ENCODE measurements around the gene CAMKK1. TPM values are rescaled to one million over a fixed set of nuclear protein-coding genes. Genes with fewer than 3 reads are reported as not detected.

The CAMKK1 gene
- total RNA-seq, 1 experiment from 2014 or later = 3.6 TPM

GRCh38 chr17:3918372-3919122 is 25.7 kb upstream of the CAMKK1 start:
- DNase-seq (ENCODE audit: low read depth) = peak; percentile 19

DNA sequence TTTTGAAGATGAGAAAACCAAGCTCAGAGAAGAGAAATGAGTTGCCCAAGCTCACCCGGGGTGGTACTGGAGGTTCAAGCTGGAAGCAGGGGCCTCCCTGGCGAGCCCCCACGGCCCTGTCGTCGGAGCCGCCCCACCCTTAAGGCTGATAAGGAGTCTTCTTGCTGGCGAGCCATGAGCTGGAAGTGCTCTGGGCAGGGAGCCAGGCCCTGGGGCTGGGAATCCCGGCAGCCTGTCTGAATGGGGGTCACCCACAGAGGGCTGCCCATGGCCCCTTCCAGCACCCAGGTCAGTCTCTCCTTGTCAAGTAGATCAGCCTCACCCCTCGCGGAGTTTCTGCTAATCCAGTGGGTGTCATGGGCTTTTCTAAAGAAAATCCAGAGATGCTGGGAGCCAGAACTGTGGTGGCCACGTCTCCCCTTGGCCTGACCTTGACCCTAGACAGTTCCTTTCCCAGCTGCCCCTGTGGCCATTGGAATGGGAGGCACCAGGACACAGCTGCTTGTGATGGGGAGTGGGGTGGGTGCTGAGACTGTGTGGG is 24.6 kb upstream of the CAMKK1 start:
- DNase-seq (ENCODE audit: low read depth) = no peak

GRCh38 chr17:3916825-3917224 is 24.0 kb upstream of the CAMKK1 start:
- DNase-seq (ENCODE audit: low read depth) = no peak

DNA sequence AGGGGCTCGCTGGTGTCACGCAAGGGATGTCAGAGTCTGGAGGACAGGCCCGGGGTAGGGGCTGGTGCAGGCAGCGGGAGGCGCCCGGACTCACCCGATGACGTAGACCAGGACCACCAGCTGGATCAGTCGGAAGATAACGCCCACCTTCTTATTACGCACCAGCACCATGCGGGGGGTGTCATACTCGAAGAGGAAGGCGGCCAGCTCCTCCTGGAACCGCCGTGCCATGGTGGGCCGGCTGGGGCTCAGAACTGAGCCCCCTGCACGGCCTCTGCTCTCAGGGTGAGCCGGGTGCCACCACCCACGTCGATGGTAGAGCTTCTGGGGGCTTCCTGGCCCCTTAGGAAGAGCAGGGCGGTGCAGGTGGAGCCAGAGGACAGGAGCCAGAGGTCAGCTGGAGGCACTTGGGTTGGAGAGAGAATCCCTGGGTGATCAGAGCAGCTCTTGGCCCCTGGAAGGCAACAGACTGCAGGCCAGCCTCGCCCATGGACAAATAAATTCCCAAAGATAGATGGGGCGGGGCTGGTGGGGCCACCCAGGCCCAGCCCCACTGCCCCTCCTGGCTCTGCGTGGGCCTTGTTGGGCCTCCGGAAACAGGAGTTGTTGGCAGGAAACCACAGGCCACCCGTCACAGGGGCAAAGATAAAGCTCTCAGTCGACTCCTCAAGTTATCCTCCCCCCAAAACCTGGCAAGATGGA is 23.3 kb upstream of the CAMKK1 start, which contains the start of gene P2RX1:
P2RX1 (minus strand) TSS at position 471 of the 702 bp plus-strand sequence; CDS start at position 231, 240 bp downstream.
- DNase-seq (ENCODE audit: low read depth) = no peak

DNA sequence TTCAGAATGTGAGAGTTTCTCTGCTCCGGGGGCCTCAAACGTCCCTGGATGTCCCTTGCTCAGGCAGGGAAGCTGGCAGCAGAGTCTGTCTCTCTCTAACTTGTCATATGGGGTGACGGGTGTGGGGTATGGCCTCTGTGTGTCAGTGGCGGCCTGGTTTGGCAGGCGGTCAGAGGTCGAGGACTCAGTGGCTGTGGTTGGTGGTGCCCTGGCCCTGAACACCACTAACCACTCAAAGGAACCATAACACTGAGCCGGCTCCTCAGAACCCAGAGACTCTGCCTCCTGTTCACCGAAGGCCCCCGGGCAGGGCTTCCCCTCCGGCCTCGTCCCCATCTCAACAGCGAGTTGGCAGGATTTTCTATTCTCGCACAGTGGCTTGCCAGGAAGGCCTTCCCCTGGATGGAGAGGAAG is 22.7 kb upstream of the CAMKK1 start:
- no peak for DNase-seq (ENCODE audit: low read depth)

DNA sequence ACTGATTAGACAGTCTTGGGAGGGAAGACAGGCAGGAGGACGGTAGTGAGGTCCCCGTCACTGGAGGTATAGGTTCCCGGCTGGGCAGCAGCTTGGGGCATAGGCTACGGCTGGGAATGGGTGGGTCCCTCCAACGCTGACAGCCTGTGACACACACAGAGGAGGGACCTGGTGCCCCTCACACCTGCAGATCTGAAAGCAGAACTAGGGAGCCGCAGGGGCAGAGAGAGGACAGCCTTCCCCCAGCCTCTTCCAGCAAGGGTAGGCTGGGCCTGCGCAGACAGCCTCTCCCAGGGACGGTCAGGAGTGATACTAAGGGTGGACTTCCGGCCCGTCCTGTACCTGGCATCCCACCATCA is 21.4 kb upstream of the CAMKK1 start:
- DNase-seq (ENCODE audit: low read depth) = no peak

- peak; percentile 57 for DNase-seq (ENCODE audit: low read depth)
These were observed 20.9 kb upstream of the CAMKK1 start for GRCh38 chr17:3913531-3914311.

DNA sequence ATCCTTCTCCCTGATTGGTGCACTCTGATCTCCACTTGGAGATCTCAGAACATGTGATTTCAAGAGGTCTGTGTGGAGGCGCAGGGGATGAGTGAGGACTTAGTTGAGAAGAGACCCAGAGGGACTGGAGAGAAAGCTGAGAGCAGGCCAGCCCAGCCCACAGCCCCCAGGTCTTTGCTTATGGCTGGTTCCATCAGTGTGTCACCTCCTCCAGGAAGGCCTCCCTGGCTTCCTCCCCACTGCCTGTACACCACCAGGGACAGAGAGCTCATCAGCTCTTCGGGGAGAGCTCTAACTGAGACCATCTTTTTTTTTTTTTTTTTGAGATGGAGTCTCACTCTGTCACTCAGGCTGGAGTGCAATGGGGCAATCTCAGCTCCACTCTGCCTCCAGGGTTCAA is 20.0 kb upstream of the CAMKK1 start:
- DNase-seq (ENCODE audit: low read depth) = no peak

DNA sequence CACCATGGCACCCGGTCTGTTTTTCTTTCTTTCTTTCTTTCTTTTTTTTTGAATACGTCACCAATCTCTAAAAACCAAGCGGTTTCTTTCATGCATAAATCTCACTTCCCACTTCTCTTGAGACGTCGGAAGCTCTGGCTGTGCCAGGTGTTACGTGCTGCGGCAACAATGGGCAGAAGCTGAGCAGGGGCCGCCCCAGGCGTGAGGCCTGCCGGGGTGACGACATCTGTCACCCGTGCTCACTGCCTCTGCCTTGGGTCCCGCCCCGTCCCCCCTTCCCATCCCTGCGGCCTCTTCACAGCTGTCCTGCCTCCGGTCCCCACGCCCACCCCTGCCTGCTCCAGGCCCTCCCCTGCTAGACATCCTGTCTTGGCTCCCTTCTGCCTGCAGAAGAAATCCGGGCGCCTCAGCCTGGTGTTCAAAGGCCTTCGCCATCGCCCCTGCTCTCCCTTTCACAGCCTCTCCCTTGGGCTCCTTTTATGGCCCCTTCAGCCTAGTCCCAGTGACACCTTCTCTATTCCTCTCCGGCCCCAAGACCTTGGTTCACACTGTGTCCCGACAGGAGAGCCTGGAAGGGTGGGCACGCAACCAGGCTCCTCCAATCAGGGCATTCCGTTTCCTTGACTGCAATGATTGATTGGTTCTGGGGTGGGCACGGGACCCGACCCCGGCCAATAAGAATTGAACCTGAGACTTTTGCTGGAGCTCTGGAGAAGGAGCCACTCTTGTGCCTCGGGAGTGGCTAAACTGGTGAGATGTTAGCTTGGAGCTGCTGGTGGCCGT is 18.6 kb upstream of the CAMKK1 start:
- no peak for DNase-seq (ENCODE audit: low read depth)

GRCh38 chr17:3910420-3911270 is 17.8 kb upstream of the CAMKK1 start:
- no peak for DNase-seq (ENCODE audit: low read depth)

GRCh38 chr17:3909257-3909656 is 16.4 kb upstream of the CAMKK1 start:
- no peak for DNase-seq (ENCODE audit: low read depth)

DNA sequence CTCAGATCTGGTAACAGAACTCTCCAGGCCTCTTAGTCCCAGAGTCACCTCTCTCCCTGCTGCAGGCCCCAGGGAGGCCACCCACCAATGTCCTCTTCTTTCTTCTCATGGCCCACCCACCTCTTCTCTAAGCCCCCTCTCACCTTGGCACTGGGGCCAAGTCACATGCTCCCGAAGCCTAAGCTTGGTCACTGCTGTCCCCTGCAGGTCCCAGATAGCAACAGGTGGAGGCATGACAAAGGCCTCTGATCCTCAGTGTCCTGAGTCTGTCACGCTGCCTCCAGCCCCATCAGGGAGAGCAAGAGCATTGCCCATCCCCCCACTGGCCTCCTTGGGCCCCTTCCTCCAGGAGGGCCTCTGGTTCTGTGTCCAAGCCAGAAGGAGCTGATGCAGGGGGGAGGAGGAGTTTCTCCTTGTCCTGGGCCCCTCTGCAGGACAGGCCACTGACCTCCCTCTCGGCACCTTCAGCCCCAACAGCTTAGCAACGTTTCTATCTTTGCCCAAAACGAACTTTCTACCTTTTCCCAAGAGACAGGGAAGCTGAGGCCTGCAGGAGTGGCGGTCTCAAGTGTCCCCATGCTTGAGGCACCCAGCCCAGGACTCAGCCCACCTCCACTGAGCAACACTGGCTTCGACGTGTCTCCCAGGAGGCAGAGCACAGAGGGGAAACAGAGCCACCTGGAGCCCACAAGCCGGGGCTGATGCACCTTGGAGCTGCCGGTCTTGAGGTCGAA is 14.8 kb upstream of the CAMKK1 start:
- no peak for DNase-seq (ENCODE audit: low read depth)

GRCh38 chr17:3906881-3907280 is 14.0 kb upstream of the CAMKK1 start:
- DNase-seq (ENCODE audit: low read depth) = no peak

DNA sequence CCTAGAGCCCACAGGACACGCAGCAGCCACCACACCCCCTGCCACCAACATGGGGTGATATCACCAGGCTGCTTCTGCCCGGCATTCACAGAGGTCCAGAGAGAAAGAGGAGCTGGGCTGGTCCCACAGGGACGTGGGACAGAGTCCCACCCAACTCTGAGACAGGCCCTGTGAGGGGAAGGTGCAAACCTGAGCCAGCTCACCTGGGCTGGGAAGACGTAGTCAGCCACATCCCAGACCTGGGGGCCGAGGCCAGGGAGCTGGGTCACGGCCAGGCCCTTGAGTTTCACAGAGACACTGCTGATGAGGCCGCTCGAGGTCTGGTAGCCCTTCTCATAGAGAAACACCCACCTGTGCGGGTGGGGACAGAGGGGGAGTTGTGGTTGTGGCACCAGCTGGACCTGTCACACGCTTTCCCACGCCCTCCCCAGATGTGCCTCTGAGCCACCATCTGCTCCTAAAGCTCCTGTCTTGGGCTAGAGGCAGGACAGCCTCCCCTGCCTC is 12.2 kb upstream of the CAMKK1 start:
- DNase-seq (ENCODE audit: low read depth) = no peak

GRCh38 chr17:3904501-3904900 is 11.6 kb upstream of the CAMKK1 start:
- no peak for DNase-seq (ENCODE audit: low read depth)

DNA sequence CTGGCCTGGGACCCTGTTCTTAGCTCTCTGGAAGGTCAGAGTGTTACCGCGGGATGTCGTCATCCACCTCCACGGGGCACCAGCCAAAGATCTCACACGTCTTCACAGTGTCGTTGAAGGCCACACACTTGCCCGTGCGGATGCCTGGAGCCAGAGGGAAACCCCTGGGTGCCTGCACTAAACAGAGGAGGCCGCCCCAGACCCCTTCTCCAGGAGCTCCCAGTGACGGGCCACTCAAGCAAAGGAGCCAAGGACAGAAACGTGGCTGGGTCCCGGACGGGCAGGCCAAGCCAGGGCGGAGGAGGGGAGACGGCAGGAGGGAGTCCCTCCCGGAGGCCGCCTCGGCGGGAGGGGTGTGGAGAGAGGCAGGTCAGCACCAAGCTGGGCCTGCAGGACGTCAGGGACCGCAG is 11.0 kb upstream of the CAMKK1 start:
- DNase-seq (ENCODE audit: low read depth) = no peak

DNA sequence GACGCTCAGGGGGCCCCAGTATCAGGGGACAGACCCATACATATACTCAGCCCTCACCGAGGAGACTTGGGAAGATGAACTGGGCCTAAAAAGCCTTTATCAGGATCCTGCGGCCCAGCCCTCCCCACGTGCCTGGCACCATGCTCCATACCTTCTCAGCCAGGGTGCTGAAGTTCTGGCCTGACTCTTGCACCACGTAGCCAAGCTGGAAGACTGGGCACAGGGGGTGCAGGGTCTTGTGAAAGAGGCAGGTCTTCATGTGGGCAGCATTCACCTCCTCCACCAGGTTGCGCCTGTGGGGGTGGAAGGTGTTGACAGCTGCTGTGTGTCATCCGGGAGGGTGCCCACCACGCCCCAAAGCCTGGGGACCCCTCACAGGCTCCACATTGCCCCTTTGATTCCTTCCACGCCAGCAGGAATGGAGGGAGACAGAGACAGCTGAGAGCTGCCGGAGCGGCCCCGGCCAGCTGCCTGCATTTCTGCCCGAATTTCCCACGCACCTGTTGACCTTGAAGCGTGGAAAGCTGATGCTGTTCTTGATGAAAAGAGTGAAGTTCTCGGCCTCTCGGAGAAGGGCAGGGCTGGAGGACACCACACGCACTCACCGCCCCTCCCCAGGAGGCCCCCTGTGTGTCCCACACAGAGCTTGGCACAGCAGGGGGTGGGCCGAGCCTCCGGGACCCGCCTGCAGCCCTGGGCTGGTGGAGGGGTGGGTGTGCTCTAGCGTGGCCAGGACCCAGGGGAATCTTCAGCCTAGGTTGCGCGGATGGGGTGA is 10.4 kb upstream of the CAMKK1 start:
- no peak for DNase-seq (ENCODE audit: low read depth)

- DNase-seq (ENCODE audit: low read depth) = no peak
These were observed 7.8 kb upstream of the CAMKK1 start for GRCh38 chr17:3900646-3901045.

- no peak for DNase-seq (ENCODE audit: low read depth)
These were observed 4.9 kb upstream of the CAMKK1 start for GRCh38 chr17:3897731-3898130.
